WTC11 (cell line): ENCODE measurements around the gene LRP1.

Experiments
- ATF3 ChIP-seq: sonication (generic); formaldehyde crosslinking; conservative IDR thresholded peaks from 2 replicates; pipeline ENCODE4 v1.8.1; 2022; ENCODE audit warnings: mild to moderate bottlenecking, missing genetic modification reagents
- CTCF ChIP-seq: fragments of 200-600 bp; IDR thresholded peaks from 2 replicates; pipeline ENCODE4 v1.8.0; 2022; ENCODE audit warnings: antibody characterized with exemption
- E2F4 ChIP-seq: sonication (generic); formaldehyde crosslinking; IDR thresholded peaks from 2 replicates; pipeline ENCODE4 v1.8.1; 2022; ENCODE audit warnings: low read depth, mild to moderate bottlenecking, moderate library complexity, missing genetic modification reagents, borderline replicate concordance
- IRF2 ChIP-seq: sonication (generic); formaldehyde crosslinking; IDR thresholded peaks from 2 replicates; pipeline ENCODE4 v1.8.0; 2022; ENCODE audit warnings: low read depth, missing genetic modification reagents, borderline replicate concordance
- JUN ChIP-seq: sonication (generic); formaldehyde crosslinking; IDR thresholded peaks from 2 replicates; pipeline ENCODE4 v1.8.0; 2023; ENCODE audit warnings: mild to moderate bottlenecking, missing genetic modification reagents
- MAX ChIP-seq: sonication (generic); formaldehyde crosslinking; IDR thresholded peaks from 2 replicates; pipeline ENCODE4 v1.8.0; 2022; ENCODE audit warnings: mild to moderate bottlenecking, missing genetic modification reagents
- NFE2L1 ChIP-seq: sonication (generic); formaldehyde crosslinking; IDR thresholded peaks from 2 replicates; pipeline ENCODE4 v1.8.1; 2023; ENCODE audit warnings: missing genetic modification reagents
- NR2C2 ChIP-seq: sonication (generic); formaldehyde crosslinking; IDR thresholded peaks from 2 replicates; pipeline ENCODE4 v1.8.0; 2022; ENCODE audit warnings: mild to moderate bottlenecking, missing genetic modification reagents
- PRRX2 ChIP-seq: fragments of 250-450 bp; sonication (Bioruptor Pico); IDR thresholded peaks from 2 replicates; pipeline ENCODE4 v1.8.0; 2021; ENCODE audit warnings: mild to moderate bottlenecking
- TP53 ChIP-seq: sonication (generic); formaldehyde crosslinking; IDR thresholded peaks from 2 replicates; pipeline ENCODE4 v1.8.1; 2023; ENCODE audit warnings: mild to moderate bottlenecking, missing genetic modification reagents
- ZBTB21 ChIP-seq: sonication (generic); formaldehyde crosslinking; IDR thresholded peaks from 2 replicates; pipeline ENCODE4 v1.8.1; 2023; ENCODE audit warnings: mild to moderate bottlenecking, missing genetic modification reagents, borderline replicate concordance
- ZNF416 ChIP-seq: fragments of 250-450 bp; sonication (Bioruptor Pico); IDR thresholded peaks from 2 replicates; pipeline ENCODE4 v1.9.0; 2021; ENCODE audit warnings: mild to moderate bottlenecking, inconsistent platforms
- ZNF425 ChIP-seq: fragments of 250-450 bp; sonication (Bioruptor Pico); conservative IDR thresholded peaks from 2 replicates; pipeline ENCODE4 v1.9.0; 2021; ENCODE audit warnings: mild to moderate bottlenecking
- ZNF671 ChIP-seq: fragments of 250-450 bp; sonication (Bioruptor Pico); IDR thresholded peaks from 2 replicates; pipeline ENCODE4 v1.8.0; 2021; ENCODE audit warnings: mild to moderate bottlenecking

GRCh38 chr12:57151741-57152630 is 23.7 kb downstream of the LRP1 start:
- TF ChIP-seq NR2C2 (CRISPR knock-in tag) (no peak), CTCF (no peak), NFE2L1 (CRISPR knock-in tag) (no peak), MAX (CRISPR knock-in tag) (no peak), ATF3 (no peak), ZNF425 (CRISPR knock-in tag) (no peak), JUN (CRISPR knock-in tag) (no peak), E2F4 (CRISPR knock-in tag) (no peak), TP53 (no peak), ZBTB21 (CRISPR knock-in tag) (no peak), ZNF671 (no peak), ZNF416 (no peak), PRRX2 (CRISPR knock-in tag) (no peak), IRF2 (CRISPR knock-in tag) (no peak)
